HepG2 (cell line): ENCODE data around the gene RUNX2. TPM values are rescaled to one million over a fixed set of nuclear protein-coding genes. Genes with fewer than 3 reads are reported as not detected.

Experiments used
- SETDB1 ChIP-seq: sonication (generic); formaldehyde crosslinking; IDR thresholded peaks from 2 replicates; pipeline ENCODE4 v1.5.1; 2020; ENCODE audit warnings: missing genetic modification reagents, mild to moderate bottlenecking, borderline replicate concordance
- polyA plus RNA-seq, 8 experiments: library from polyadenylated mRNA; depleted of rRNA in 3 of 8; stranded (reverse) in 7 of 8; unstranded in 1 of 8; fragments of >200 nt; fragmentation: Illumina TruSeq in 4 of 8; extraction: Trizol in 4 of 8; gene quantifications; 2 replicates each; pipeline versions ENCODE4 v1.2.1 to v1.2.3, GENCODE V29; 2011 to 2016; ENCODE audit warnings: low read depth in 4 of 8, missing spikeins in 1 of 8, mixed read lengths in 1 of 8; ENCODE audit not compliant: insufficient read depth in 1 of 8
- total RNA-seq, 5 experiments: library from RNA; depleted of rRNA; stranded (reverse); fragments of >200 nt; fragmentation: Illumina TruSeq; extraction: Trizol; gene quantifications; 2 replicates each; pipeline ENCODE4 v1.2.3, GENCODE V29; 2016; ENCODE audit warnings: low read depth in 1 of 5
- TF ChIP-seq, protein P1 (sequence below), 2 experiments: fragments of 450-650 bp in 1 of 2; sonication (generic) in 1 of 2; formaldehyde crosslinking in 1 of 2; IDR thresholded peaks; 2 replicates each; pipeline versions ENCODE4 v1.6.1 to v1.8.0; 2016 to 2022; ENCODE audit warnings: antibody characterized with exemption in 1 of 2, mild to moderate bottlenecking in 1 of 2, missing genetic modification reagents in 1 of 2
- TF ChIP-seq, protein P2 (sequence below): sonication (generic); formaldehyde crosslinking; IDR thresholded peaks from 2 replicates; pipeline ENCODE4 v1.8.0; 2022; ENCODE audit warnings: missing genetic modification reagents, mild to moderate bottlenecking, inconsistent platforms, borderline replicate concordance

The RUNX2 gene
- total and polyA plus RNA-seq, 2 of the 13 experiments (the other 11 are each of a cell fraction or from before 2014, with no cell fraction given), result not detected

DNA sequence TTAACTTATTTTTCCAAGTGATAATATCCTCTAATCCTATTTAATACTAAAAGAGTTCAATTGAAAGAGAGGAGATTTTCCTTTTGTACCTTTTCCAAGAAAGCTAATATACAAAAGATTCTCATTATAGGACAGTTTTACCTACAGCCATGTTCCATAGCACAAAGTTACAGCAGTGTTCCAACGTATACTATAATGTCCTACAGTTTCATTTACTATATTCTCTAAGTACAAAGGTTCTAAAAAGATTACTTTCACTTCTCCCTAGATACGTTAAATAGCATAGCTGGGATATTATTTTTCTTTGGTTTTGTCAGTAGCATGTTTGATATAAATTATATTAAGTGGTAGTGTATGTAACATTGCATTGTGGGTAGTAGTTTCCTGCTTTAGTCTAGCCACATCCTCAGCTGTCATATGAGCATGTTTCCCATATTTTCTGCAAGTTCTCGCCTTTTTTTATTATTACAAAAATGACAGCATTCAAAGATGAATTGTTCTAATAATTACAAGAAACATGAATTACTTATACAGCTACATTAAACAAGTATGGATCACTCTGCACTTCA, 4.4 kb upstream of the RUNX2 start (continued):
- TF ChIP-seq, protein P1, sequence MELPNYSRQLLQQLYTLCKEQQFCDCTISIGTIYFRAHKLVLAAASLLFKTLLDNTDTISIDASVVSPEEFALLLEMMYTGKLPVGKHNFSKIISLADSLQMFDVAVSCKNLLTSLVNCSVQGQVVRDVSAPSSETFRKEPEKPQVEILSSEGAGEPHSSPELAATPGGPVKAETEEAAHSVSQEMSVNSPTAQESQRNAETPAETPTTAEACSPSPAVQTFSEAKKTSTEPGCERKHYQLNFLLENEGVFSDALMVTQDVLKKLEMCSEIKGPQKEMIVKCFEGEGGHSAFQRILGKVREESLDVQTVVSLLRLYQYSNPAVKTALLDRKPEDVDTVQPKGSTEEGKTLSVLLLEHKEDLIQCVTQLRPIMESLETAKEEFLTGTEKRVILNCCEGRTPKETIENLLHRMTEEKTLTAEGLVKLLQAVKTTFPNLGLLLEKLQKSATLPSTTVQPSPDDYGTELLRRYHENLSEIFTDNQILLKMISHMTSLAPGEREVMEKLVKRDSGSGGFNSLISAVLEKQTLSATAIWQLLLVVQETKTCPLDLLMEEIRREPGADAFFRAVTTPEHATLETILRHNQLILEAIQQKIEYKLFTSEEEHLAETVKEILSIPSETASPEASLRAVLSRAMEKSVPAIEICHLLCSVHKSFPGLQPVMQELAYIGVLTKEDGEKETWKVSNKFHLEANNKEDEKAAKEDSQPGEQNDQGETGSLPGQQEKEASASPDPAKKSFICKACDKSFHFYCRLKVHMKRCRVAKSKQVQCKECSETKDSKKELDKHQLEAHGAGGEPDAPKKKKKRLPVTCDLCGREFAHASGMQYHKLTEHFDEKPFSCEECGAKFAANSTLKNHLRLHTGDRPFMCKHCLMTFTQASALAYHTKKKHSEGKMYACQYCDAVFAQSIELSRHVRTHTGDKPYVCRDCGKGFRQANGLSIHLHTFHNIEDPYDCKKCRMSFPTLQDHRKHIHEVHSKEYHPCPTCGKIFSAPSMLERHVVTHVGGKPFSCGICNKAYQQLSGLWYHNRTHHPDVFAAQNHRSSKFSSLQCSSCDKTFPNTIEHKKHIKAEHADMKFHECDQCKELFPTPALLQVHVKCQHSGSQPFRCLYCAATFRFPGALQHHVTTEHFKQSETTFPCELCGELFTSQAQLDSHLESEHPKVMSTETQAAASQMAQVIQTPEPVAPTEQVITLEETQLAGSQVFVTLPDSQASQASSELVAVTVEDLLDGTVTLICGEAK (IDR thresholded peaks at IDR 0.05), result no peak
- TF ChIP-seq, protein P1 (CRISPR knock-in tag; IDR thresholded peaks at IDR 0.05), result no peak
- TF ChIP-seq SETDB1 (CRISPR knock-in tag), result no peak
- TF ChIP-seq, protein P2, sequence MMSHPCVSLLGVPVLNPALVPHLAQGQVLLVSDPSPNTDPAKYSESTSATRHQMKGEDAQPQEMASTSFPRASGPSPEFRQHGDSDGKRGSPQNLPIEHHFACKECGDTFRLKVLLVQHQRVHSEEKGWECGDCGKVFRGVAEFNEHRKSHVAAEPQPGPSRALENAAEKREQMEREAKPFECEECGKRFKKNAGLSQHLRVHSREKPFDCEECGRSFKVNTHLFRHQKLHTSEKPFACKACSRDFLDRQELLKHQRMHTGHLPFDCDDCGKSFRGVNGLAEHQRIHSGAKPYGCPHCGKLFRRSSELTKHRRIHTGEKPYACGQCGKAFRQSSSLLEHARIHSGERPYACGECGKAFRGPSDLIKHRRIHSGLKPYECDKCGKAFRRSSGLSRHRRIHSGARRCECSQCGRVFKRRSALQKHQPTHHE (CRISPR knock-in tag), result no peak
